GM19099 (cell line): ENCODE data around the gene GNG11.

Experiments used
- POLR2A ChIP-seq: IDR thresholded peaks from 3 replicates; pipeline ENCODE4 v1.6.1; 2011; ENCODE audit warnings: low read depth; ENCODE audit not compliant: insufficient read length; ENCODE audit errors: extremely low read depth

The GNG11 gene

DNA sequence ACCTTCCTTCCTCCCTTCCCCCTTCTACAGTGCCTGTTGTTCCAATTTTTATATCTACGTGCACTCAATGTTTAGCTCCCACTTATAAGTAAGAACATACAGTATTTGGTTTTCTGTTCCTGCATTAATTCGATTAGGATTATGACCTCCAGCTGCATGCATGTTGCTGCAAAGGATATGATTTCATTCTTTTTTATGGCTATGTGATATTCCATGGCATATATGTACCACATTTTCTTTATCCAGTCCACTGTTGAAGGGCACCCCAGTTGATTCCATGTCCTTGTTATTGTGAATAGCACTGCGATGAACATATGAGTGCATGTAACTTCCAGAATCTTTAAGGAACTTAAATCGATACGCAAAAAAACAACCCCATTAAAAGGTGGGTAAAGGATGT, 42.7 kb downstream of the GNG11 start:
- no peak for TF ChIP-seq POLR2A

DNA sequence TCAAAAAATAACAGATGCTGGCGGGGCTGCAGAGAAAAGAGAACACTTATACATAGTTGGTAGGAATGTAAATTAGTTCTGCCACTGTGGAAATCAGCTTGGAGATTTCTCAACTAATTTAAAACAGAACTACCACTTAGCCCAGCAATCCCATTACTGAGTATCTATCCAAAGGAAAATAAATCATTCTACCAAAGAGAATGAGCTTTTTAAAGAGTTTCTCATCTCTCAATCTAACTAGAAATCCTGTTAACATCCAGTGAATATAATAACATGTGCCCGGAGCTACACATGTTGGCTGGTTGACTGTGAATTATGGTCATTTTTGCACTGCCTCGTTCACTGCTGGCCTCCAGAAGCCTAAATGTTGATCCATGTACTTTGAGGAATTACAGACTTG, 43.3 kb downstream of the GNG11 start:
- TF ChIP-seq POLR2A, result no peak

DNA sequence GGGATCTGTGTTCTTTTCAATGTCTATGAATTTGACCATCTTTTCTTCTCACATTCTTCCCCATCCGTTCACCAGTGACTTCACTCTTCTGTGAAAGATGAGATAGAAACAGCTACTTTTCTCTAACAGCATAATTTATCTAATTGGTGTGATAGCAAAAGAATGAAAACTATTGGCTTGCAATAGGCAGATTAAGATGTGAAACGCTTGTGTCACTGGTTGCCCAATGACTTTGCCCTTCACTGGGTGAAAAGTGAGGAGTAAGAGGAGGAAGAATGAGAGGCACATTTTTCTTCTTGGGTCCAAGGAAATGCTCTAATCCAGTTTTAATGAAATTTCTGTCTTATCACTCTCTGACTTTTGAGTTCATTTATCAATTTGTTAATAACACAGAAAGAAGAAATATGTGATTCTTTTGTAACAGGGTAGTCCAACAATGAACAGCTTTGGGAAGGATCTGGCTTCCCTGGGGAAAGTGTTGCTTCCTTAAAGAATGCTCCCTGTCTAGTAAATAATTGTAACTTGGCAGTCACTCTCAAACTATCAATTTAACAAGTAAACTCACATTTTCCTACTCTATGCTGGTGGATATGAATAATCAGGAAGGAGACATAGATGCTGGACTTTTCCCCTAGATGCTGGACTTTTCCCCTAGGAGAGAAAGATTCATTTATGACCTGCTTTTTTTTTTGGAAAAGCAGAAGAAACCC, 47.5 kb downstream of the GNG11 start:
- no peak for TF ChIP-seq POLR2A

DNA sequence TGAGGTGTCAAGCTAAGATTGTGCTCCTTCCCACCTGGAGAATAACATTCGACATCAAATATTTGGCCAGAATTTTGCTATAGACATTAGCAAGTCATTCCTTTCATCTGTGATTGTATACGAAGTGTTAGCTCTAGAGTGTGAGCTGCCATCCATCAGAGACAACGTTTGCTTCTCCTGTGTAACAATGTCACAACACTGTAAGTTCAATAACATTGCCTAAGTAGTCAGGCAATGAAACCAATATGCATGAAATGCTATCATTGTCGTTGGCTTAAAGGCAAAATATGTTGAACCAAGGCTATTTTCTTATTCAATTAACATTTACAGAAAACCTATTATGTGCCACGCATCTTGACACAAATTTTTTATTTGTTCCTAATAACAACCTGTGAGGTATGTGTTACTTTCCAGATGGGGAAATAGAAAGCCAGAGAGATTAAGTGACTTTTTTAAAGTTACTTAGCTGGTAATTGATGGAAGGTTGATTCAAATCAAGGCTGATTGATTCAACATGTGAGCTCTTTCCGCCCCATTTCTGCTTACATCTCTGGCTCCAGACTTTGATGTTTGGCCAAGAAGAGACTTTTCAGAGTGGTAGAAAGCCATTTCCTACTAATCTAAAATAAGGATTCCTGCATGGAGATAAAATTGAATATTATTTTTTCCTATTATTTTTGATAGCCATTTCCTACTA, 50.6 kb downstream of the GNG11 start:
- no peak for TF ChIP-seq POLR2A

DNA sequence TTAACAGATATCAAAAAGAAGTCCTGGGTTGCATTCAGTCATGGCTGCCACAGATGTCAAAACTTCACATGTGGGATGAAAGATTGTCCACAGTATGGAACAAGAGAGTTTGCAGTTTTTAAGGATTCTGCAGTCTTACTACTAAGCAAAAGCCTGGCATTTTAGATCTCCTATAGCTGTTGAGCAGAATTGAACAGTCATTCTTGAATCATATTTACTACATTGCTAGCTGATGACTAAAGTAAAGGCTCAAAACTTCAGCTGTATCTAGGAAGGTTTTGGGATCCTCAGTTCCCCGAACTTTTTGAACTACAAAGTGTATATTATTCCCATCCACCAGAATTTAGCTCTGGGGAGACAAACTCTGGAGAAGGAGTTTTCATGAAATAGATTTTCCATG, 51.6 kb downstream of the GNG11 start:
- no peak for TF ChIP-seq POLR2A

DNA sequence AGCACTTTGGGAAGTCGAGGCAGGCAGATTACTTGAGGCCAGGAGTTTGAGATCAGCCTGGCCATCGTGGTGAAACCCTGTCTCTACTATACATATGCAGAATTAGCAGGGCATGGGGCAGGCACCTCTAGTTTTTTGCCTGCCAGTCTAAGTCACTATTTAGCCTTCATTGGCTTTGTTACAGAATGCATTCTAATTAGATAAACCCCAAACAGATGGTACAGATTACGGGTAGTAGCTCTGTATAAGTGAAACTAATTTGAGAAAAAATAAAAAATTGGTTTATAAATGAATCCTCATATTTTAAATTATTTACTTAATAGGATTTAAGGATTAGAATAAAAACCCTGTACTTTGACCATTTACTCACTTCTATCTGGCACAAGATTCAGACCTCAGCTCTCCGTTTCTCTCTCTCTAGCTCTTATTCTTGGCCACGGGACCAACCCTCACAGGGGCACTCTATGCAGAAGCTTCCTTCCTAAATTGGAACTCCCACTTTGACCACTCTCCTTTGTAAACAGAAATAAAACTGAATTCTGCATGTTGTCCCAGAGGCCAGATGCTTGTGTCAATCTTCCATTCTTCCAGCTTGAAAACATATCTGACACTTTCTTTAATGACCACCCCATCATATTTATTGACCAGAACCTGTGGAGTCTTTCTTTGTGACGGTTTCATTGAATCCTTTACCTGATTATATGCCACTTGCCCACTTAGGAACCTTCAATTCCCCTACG, 55.8 kb downstream of the GNG11 start:
- no peak for TF ChIP-seq POLR2A
